Left cardiac atrium (tissue), 4 donors: ENCODE results near the gene LAS1L. TPM values are rescaled to one million over a fixed set of nuclear protein-coding genes. Genes with fewer than 3 reads are reported as not detected.
"Not testable (repeated sequence)": the region's sequence is repeated elsewhere in the genome, so short reads cannot be mapped to it uniquely, and the experiment has no call there.

Source experiments
- ATAC-seq, 2 donors: fragments of 200-7000 bp; cut with Tn5 transposase; one replicate each; pipeline ENCODE4 v1.9.1; 2020; ENCODE audit warnings: mild to moderate bottlenecking in 2 of 2, moderate library complexity in 2 of 2
- DNase-seq: peaks from one replicate; pipeline ENCODE4 v3.0.0-alpha.2; 2020
- intact Hi-C, 2 donors: fragments of 100-400 bp; cut with DNase I; formaldehyde crosslinking; loops; one replicate each; pipeline versions ENCODE4 v1.14.1 to v1.15.1; 2022 to 2023
- total RNA-seq, 2 donors: library from RNA; stranded (reverse); fragmentation: NEBNext Ultra II Directional; extraction: Animal tissue kit (Norgen Biotek cat#: 25700); gene quantifications; one replicate each; pipeline ENCODE4 v1.2.1, GENCODE V29; 2021
- donor health status: DM: no; HTN: yes; CAD: no.
- donor health status: DM: no; HTN: yes; CAD: no; lungs with severe emphysema.
- donor health status: DM: yes; HTN: yes; CAD: no.
- donor health status: Dilated cardiomyopathy.

LAS1L gene
- total RNA-seq, 2 donors from 2014 or later = 15.2 to 15.3 TPM

GRCh38 chrX:65522739-65523372 lies 11.7 kb downstream of the LAS1L start:
- no peak for DNase-seq
- intact Hi-C loops = loop anchor here in 1 of 2 donors (10.0 kb wide), 1 partner anchor 618 kb away; no protein-coding TSS in a partner anchor
- no peak for ATAC-seq

DNA sequence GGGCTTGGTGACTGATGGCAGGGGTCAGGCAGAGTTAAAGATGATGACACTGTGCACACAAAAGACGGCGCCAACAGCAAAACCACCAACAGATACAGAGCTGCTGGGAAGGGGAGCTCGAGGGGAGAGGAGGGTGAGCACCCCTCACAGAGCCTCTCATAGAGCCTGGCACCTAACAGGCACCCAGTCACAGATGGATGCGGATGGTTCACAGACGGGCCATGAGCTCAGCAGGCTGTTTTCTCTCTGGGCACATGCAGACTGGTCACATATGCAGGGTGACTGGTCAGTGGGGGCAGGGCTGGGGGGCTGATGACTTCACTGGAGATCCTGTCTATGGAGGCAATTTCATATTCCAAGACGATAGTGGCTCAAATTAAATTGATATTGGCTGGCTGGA lies 15.1 kb downstream of the LAS1L start:
- ATAC-seq, DNase-seq, intact Hi-C loops: not testable (repeated sequence)

DNA sequence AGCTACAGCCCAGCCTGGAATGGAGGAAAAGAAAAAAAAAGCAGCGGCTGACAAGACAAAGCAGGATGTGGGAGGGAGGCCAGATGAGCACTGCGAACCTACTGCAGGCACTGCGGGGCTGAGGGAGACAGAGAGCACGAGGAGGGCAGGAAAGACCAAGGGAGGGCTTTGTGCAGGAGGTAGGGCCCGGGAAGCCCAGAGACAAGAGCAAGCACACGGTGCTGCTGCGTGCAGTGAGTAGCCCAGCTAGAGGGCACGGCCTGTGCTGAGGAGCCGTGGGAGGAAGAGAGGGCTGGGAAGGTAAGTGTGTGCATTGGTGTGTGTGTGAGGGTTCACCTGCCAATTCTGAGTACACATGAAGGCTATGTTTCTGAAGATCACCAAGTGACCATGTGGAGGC lies 15.6 kb downstream of the LAS1L start:
- intact Hi-C loops, DNase-seq, ATAC-seq: not testable (repeated sequence)

DNA sequence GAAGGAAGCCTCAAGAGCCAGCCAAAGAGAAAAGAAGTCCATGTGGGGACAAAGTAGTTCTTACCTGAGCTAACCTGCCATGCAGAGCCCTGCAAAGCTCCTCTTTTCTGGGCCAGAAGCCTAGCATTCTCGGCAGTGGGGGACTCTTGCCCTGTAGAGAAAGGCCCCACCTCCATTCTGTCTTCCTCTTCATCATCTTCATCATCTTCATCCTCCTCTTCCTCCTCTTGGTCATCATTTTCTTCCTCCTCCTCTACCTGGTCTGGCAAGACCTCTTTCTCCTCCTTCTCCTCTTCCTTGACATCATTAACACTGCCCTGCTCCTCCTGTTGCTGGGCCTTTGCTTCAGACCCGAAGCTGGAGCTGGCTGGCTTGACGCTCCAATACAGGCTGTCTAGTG lies 16.7 kb downstream of the LAS1L start:
- no peak for DNase-seq
- intact Hi-C loops = no loop called here
- no peak for ATAC-seq

GRCh38 chrX:65516756-65517155 lies 17.8 kb downstream of the LAS1L start:
- ATAC-seq (no peak), DNase-seq (no peak)
- intact Hi-C loops = no loop called here

GRCh38 chrX:65513610-65514009 lies 21.0 kb downstream of the LAS1L start:
- DNase-seq = no peak
- intact Hi-C loops = no loop called here
- no peak for ATAC-seq

GRCh38 chrX:65509400-65509799 lies 25.2 kb downstream of the LAS1L start:
- DNase-seq = no peak
- intact Hi-C loops = no loop called here
- ATAC-seq = no peak

DNA sequence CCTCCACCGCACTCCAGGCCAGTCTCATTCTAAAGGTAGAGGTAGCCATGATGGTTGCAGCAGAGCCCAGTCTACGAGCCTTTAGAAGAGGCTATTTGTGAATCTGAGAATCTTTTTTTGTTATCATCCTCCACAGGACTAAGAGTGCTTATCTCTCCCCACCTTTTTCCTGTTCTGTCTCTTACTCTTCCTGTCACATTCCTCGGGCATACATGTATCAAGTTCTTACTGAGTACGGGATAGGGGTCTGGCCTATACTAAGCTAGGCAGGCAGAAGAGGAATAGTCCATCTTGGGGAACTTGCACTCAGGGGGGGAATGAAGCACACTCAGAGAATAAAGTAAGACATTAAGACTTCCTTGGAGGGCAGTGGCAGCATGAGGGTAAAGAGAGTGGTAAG lies 25.7 kb downstream of the LAS1L start:
- intact Hi-C loops = no loop called here
- no peak for DNase-seq
- no peak for ATAC-seq

- ATAC-seq = no peak
- DNase-seq = no peak
- intact Hi-C loops = no loop called here
Observed at GRCh38 chrX:65502618-65503017, 32.0 kb downstream of the LAS1L start.

- DNase-seq = no peak
- no peak for ATAC-seq
- intact Hi-C loops = no loop called here
Observed at GRCh38 chrX:65493431-65493830, 41.2 kb downstream of the LAS1L start.

DNA sequence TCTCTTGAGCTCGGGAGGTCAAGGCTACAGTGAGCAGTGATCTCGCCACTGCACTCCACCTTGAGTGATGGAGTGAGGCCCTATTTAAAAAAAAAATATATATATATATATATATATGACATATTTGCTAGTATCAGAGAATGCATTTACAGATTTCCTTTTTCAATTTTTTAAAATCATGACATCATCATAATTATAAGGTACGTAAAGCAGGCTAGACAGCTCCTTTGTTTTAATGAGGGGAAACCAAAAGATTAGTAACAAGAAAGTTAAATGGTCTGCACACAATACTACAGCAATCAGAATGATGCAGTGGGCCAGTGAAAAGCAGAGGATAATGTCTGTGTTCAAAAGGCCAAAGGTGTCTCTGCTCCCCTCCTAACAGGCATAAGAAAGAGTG lies 43.0 kb downstream of the LAS1L start:
- intact Hi-C loops = no loop called here
- no peak for DNase-seq
- no peak for ATAC-seq

GRCh38 chrX:65488495-65488894 lies 46.1 kb downstream of the LAS1L start:
- no peak for DNase-seq
- ATAC-seq = no peak
- intact Hi-C loops = no loop called here

DNA sequence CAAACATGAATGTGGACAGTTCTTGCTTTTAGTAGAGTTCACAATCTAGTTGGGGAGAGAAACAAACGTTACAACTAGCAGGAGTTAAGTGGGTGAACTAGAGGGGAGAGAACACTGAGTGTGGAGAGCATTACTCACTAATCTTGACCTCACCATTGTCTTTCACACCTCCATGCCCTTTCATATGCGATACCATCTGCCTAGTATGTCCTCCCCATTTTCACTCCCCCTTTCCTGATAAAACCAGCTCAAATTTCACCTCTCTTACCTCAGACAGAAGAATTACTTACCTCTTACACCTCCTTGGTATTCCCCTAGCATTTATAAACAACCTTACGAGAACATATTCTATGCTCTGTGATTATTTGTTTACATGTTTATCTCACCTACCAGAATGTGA lies 53.6 kb downstream of the LAS1L start:
- intact Hi-C loops = no loop called here
- ATAC-seq = no peak
- DNase-seq = no peak

GRCh38 chrX:65479102-65479501 lies 55.5 kb downstream of the LAS1L start:
- ATAC-seq, intact Hi-C loops, DNase-seq: not testable (repeated sequence)

GRCh38 chrX:65476564-65476963 lies 58.0 kb downstream of the LAS1L start:
- DNase-seq (no peak), ATAC-seq (no peak)
- intact Hi-C loops = no loop called here

DNA sequence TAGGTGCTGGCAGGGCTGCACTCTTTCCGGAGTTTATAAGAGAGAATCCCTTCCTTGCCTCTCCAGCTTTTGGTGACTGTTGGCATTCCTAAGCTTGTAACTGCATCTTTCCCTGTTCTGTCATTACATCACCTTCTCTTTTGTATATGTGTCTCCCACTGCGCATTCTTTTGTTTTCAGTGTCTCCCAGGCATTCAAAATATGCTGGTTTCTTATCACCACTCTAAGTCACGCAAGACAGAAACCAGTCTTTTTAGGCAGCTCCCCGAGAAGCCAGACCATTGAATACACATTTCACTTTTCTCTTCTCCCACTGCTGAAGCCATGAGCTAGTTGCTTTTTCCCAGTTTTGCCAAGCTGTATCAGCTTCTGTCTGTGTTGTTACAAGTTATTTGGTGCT lies 71.0 kb downstream of the LAS1L start:
- ATAC-seq = no peak
- intact Hi-C loops = no loop called here
- no peak for DNase-seq

Other genes starting within 250 kb of the LAS1L start
- gene MSN, start 132.9 kb upstream of the LAS1L start, total RNA-seq = 100 to 1,000 TPM; 139 to 245 TPM